ENCODE data around the gene RNMT.
"Not testable (repeated sequence)": the region's sequence is repeated elsewhere in the genome, so short reads cannot be mapped to it uniquely, and the experiment has no call there.

Gene RNMT

GRCh38 chr18:13745696-13746095 is 19.2 kb downstream of the RNMT start:
- DNase-seq = no peak

GRCh38 chr18:13746633-13747032 is 20.2 kb downstream of the RNMT start:
- no peak for DNase-seq

GRCh38 chr18:13751599-13751998 is 25.1 kb downstream of the RNMT start:
- DNase-seq = not testable (repeated sequence)

GRCh38 chr18:13756261-13756660 is 29.8 kb downstream of the RNMT start:
- no peak for DNase-seq

GRCh38 chr18:13756671-13757070 is 30.2 kb downstream of the RNMT start:
- no peak for DNase-seq

- no peak for DNase-seq
Measured at GRCh38 chr18:13758622-13759021, 32.1 kb downstream of the RNMT start.

DNA sequence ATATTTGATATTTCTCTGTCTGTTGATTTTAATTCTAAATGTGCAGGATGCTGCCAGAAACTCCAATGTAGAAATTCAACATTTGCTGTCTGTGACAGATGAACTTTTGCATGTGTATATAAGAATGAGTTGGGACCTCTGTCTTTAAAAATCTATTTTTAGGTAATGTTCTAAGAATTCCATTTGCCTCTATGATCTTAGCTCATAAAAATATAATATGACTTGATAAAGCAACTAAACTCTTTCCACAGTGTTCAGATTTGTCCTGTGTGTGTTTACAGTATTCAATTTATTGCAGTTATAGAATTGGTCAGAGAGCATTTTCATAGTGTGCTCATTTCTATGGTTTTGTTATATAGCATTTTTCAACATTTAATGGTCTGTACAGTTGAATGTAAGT is 33.6 kb downstream of the RNMT start:
- no peak for DNase-seq

DNA sequence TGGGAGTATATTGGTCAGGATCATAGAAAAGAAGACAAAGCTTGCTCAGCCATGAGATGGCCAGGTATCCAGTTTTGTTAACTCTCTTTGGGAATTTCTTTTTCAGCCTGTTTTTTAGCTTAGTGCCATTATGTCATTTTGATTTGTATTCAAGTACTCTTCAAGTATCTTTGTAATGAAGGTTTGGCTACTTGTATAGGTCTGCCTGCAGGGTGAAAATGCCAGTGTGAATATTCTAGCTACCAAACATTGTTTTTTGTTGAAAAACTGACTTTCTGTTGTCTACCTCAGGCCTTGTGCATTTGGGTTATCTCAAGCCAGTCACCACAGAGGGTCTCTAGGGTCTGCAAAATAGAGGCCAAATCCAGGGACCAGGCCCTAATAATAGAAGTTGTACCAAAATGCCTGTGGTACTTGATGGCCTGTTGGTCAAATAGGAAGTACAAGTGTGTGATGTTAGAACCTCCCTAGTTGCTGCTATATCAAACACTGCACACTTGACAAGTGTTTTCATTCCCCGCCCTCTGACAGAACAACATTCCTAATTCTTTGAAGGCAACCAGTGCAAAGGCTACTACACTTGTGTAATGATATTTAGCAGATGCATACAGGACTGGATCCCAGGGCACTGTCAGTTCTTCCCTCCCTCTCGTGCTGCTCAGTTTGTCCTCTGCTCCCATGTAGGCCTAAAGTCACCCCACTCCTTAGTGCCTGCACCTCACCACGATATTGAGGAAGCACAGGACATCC is 36.4 kb downstream of the RNMT start:
- no peak for DNase-seq

DNA sequence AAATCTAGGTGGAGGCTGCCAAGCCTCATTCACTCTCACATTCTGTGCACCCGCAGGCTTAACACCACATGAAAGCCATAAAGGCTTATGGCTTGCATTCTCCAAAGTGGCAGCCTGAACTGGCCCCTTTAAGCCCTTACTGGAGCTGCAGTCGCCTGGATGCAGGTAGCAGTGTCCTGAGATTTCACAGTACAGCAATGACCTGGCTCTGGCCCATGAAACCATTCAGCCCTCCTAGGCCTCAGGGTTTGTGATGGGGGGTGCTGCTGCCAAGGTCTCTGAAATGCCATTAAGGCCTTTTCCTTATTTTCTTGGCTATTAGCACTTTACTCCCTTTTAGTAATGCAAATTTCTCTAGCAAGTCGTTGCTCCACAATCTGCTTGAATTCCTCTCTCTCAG is 48.6 kb downstream of the RNMT start:
- no peak for DNase-seq

DNA sequence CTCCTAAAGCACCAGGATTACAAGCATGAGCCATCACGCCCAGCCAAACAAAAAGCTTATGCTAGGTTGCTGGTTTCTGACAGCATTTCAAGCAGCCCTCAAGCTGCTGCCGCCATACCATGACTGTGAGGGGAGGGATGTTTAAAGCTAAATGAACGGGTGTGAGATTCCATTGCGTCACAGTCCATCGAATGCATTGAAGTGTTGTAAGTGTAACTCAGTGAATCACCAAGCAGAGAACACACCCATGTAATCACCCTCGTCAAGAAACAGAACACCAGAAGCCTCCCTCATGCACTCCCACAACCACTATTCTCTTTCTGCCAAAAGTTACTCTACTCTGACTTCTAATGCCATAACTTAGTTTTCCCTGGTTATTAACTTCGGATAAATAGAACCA is 64.7 kb downstream of the RNMT start:
- DNase-seq = no peak

DNA sequence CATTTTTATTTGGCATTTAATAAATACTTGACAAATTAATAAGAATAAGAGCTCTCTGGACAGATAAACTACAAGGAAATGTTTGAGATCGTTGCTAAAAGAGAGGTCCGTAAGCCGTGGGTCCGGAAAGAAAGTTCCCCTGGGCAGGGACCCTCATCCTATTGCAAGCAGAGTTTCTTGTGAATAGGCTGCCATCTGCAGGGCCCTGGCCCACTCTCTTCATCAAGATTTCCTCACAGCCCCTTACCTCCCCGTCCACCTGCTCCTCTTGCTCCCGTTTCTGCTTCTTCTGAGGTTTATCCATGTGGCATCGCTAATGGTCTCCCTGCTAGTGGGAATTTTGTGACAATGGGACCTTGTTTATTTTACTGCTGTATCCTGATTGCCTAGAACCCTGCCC is 67.3 kb downstream of the RNMT start:
- DNase-seq = no peak

DNA sequence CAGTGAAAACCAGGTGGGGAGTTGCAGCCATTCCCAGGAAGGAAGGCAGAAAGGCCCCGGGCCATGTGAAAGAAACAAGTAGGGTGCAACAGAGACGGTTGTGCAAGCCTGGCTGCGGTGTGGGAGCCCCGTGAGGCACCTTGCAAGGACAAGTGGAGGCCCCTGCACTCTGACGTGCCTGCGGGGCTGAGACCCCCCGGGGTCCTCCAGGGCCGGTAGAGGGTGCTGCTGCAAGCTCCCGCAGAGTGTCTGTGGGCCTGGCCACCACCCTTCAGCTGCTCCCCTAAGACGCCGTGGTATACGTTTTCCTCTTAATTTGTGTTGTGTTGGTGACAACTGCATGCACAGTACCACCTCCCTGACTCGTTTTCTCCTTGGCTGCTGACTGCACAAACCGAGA is 70.0 kb downstream of the RNMT start:
- DNase-seq = no peak

DNA sequence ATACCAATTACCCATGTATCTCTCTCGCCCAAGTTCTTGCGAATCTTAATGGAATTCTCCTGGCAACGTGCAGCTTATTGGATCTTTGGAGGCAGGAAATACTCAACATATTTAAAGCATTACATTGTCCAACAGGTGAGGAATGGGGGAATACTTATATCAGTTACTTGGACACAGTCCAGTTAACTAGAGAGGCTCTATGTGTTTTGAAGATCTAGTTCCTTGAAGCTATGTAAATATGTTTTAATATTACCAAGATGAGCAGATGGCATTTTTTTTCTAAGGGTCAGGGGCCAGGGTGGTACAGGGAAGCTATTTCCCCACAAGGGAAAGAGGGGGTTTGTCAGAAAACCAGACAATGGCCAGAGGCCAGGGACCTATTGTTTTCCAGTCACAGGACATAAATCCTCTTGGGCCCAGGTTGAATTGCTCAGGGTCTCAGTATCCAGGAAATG is 70.7 kb downstream of the RNMT start:
- DNase-seq = no peak

GRCh38 chr18:13799396-13799795 is 72.9 kb downstream of the RNMT start:
- no peak for DNase-seq

DNA sequence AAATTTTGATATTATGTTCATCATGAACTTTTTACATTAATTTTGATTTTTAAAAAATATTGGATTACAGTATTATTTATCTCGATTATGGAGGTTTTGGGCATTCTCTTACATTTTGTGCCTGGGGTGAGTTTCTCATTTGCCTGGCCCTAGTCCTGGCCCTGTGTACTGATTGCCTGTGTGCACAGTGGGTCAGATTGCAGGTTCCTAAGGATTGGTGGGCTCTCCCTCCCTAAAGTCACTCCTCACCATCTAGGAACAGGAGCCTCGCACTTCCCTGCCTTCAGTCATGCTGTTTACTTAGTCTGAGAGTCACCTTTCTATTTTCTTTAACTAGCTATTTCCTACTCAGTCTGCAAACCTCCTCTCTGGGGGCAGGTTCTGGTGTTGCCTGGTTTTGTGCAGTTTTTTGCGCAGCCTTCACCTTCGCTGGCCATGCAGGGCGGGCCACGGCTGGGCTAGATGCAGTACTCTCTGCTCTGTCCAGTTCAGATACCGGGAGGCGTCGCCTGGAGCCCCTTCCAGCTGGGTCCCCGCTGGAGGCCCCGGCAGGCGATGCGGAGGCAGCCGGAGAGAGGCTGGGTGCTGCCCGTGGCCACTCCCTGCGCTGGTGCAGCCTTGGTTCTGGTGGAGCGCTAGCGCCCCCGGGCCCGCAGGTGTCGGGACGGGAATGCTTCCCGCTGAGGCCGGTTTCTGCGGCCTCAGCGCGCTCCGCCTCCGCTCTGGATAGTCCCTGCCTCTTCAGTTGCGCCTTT is 74.2 kb downstream of the RNMT start:
- DNase-seq = peak in 11 of 14 donors; percentile 7 to 67 (median 23)

GRCh38 chr18:13801260-13801601 is 74.8 kb downstream of the RNMT start:
- no peak for DNase-seq

DNA sequence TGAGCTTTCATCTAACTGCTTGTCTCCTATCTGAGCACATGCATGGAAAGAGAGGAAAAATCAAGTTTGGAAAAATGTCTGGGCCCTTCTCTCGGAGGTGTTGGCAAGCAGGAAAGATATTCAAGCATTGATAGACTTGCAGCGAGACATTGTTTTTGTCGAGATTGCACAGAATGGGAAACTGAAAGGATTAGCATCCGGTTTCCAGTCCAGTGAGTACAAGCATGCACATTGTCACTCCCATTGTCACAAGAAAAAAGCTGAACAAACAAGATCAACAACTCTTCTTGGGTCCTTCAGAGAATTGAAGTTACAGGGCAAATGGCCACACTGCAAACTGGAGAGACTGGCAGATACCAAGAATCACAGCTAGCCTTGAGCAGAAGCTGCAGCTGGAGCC is 77.8 kb downstream of the RNMT start:
- no peak for DNase-seq

DNA sequence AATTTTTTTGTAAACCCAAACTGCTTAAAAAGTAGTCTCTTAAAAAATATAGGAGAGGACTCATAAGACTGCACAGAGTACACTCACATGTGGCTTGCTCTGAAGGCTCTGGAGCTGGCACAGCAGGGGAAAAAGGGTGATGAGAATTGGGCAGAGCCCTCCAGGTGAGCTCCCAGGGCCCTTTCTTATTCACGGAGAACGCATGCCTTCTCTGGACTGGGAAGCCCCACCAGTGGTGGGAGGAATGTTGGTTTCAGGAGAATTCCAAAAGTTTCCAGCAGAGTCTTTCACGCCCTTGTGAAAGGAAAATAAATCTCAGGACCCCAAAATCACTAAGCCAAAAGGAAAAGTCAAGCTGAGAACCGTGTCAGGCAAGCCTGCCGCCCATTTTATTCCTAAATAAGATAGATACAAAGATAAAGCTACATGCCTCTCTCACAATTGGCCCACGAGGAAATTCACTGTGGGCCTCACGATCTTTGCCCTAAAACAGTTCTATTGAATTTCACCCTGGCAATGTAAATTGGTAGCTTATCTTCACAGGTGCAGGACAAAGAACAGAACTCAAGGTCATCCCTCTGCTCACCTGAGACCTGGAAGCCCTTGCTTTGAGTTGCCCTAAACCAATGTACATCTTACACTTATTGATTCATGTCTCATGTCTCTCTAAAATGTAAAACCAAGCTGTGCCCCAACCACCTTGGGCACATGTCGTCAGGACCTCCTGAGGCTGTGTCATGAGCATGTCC is 82.0 kb downstream of the RNMT start:
- no peak for DNase-seq

- DNase-seq = no peak
Measured at GRCh38 chr18:13809043-13809430, 82.6 kb downstream of the RNMT start.

DNA sequence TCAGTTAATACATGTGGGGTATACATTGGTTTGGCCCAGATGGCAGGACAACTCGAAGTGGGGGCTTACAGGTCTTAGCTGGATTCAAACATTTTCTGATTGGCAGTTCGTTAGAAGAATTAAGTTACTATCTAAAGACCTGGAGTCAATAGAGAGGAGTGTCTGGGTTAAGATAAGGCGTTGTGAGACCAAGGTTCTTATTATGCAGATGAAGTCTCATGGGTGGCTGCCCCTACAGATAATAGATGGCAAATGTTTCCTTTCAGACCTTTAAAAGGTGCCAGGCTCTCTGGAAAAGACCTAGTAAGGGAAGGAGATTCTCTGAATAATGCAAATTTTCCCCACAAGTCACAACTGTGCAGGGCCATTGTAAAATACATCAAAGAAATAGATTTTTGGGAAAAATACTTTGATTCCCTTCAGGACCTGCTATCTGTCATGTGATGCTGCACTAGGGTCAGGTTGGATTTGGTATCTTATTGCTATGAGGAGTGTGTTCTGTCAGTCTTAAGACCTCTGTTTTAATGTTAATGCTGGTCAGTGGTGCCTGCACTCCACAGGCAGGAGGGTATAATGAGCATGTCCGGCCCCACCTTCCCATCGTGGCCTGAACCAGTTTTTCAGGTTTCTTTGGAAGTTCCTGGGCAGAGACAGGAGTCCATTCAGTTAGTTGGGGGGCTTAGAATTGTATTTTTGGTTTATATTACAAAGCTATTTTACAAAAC is 83.2 kb downstream of the RNMT start:
- no peak for DNase-seq

DNA sequence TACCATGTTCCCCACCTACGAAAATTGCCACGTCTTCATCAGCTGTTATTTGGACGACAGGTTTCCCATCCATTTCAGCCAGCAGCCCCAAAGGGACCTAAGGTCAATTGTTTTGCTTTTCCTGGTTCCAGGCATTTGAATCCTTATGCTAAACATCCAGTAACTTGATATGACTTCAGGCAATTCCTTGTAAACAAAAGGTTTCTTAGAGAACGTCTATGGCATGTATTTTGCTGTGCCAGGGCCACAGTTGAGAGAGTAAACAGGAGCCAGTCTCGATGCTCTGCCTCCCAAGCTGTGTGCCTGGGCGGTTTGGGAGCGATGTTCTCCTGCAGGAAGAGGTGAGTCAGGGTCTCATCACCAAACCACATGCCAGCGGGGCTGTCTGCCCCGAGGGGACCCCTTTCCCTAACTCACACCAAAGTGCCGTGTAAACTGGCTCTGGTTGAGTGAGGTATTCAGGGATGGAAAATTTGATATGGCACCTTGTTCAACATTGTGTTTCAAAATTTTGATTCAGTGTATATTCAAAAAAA is 84.5 kb downstream of the RNMT start:
- DNase-seq = no peak

GRCh38 chr18:13811993-13812392 is 85.5 kb downstream of the RNMT start:
- DNase-seq = no peak

Data from C1 segment of cervical spinal cord (tissue), 14 donors.